ENCODE data around the gene NUDCD2. TPM values are rescaled to one million over a fixed set of nuclear protein-coding genes. Genes with fewer than 3 reads are reported as not detected.

NUDCD2 gene
- total and polyA plus RNA-seq, 9 of the 15 experiments (the other 6 are each of a cell fraction or from before 2014, with no cell fraction given) = 14.6 to 76.9 (median 32.5) TPM

DNA sequence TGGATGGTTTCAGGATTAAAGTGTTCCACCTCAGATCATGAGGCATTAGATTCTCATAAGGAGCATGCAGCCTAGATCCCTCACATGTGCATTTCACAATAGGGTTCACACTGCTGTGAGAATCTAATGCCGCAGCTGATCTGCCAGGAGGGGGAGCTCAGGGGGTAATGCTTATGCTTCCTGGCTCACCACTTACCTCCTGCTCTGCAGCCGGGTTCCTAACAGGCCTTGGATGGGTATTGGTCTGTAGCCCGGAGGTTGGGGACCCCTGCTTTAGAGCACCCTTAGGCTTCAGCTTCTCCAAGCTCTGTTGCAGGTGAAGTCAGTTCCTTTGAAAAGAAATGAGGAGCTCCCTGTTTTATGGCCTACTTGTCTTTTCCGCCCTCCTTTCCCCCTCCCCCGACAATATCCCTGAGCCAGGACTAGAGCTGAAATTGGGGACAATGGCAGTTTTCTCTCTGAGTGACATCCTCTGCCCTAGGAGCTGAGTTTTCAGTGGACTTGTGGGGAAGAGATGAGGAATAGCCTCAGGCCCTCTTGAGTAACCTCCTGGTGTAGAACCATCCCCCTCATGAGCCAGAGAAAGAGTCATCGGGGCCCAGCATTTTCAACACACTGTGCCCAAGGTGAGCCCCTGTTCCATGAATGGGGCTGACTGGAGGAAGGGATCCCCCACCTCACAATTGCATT, 29.3 kb upstream of the NUDCD2 start (continued):
- TF ChIP-seq ETV6 (IDR thresholded peaks at IDR 0.05; ENCODE audit: borderline replicate concordance in 1 of 2, low read depth in 2 of 2, low read length in 1 of 2) = no peak
- TF ChIP-seq ETV6 (CRISPR knock-in tag; IDR thresholded peaks at IDR 0.05; ENCODE audit: borderline replicate concordance) = no peak
- TF ChIP-seq ZNF3 (CRISPR knock-in tag; IDR thresholded peaks at IDR 0.05) = no peak
- TF ChIP-seq, protein P1, sequence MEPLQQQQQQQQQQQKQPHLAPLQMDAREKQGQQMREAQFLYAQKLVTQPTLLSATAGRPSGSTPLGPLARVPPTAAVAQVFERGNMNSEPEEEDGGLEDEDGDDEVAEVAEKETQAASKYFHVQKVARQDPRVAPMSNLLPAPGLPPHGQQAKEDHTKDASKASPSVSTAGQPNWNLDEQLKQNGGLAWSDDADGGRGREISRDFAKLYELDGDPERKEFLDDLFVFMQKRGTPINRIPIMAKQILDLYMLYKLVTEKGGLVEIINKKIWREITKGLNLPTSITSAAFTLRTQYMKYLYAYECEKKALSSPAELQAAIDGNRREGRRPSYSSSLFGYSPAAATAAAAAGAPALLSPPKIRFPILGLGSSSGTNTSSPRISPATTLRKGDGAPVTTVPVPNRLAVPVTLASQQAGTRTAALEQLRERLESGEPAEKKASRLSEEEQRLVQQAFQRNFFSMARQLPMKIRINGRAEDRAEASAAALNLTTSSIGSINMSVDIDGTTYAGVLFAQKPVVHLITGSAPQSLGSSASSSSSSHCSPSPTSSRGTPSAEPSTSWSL (CRISPR knock-in tag; IDR thresholded peaks at IDR 0.05; ENCODE audit: borderline replicate concordance) = no peak
- no peak for TF ChIP-seq THRAP3 (IDR thresholded peaks at IDR 0.05; ENCODE audit: borderline replicate concordance)
- TF ChIP-seq CEBPB (tag; IDR thresholded peaks at IDR 0.05) = peak; percentile 67
- no peak for TF ChIP-seq MIER1 (IDR thresholded peaks at IDR 0.05; ENCODE audit: low read depth)
- no peak for TF ChIP-seq ZNF764 (CRISPR knock-in tag; IDR thresholded peaks at IDR 0.05; ENCODE audit: low read depth)
- no peak for TF ChIP-seq BMI1 (IDR thresholded peaks at IDR 0.05; ENCODE audit: low read length)

DNA sequence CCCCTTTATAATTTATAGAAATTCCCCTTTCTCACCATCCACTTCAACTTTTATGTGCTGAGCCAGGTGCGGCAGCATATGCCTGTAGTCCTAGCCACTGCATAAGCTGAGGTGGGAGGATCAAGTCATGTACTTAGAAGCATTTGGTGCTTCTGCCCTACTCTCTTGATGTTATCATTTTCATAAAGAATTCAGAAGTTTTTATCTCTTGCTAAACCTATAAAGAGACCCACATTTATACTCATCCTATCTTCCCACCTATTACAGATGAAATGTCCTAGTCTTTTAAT, 19.0 kb upstream of the NUDCD2 start:
- H3K9ac ChIP-seq (ENCODE audit: insufficient read depth in 1 of 2, low read depth in 2 of 2, low read length in 2 of 2) = no peak overlapping the region
- no peaks in the 10 kb centered on the region for H3K9me1 ChIP-seq (ENCODE audit: control insufficient read depth, insufficient read depth, low read length)
- no peaks in the 10 kb centered on the region for H3K27me3 ChIP-seq (ENCODE audit: control insufficient read depth in 2 of 2, insufficient read depth in 2 of 2, low read length in 2 of 2)
- 100% methylated on average over 1 of the region's 1 CpG for WGBS (ENCODE audit: insufficient coverage, low coverage, missing lambda C conversion rate)
- peaks cover 92% of the 10 kb centered on the region for H3K36me3 ChIP-seq (ENCODE audit: control insufficient read depth, insufficient read depth, low read length)
- no peak overlapping the region for H3K4me3 ChIP-seq
- CTCF ChIA-PET (ENCODE audit: low intra/inter-chr PET ratio) = no interaction called here
- DNase-seq (ENCODE audit: extremely low read depth in 1 of 4, low spot score in 3 of 4) (no peak), FAIRE-seq (no peak), ATAC-seq (no peak)
- H3K9me3 ChIP-seq (replicated peaks; ENCODE audit: control insufficient read depth, insufficient read depth, low read depth, low read length) = no peaks in the 10 kb centered on the region
- in situ Hi-C loops (cut with MboI) (no loop called here), intact Hi-C loops (cut with micrococcal nuclease) (no loop called here)
- H3K4me1 ChIP-seq (replicated peaks in 1 of 2; ENCODE audit: control insufficient read depth in 2 of 2, insufficient read depth in 2 of 2, low read length in 2 of 2) = no peaks in the 10 kb centered on the region
- POLR2A ChIA-PET = interaction anchor here (0.9 to 1.2 kb wide), 2 partner anchors 10 to 17 kb away, joined by 3 to 4 read pairs; no protein-coding TSS in a partner anchor
- H3K27ac ChIP-seq (ENCODE audit: extremely low read depth, low read depth, low read length) = no peak overlapping the region
- H3K79me2 ChIP-seq (ENCODE audit: control insufficient read depth, insufficient read depth, low read length) = no peaks in the 10 kb centered on the region
- no TSS peak for BruUV-seq (replicated peaks)
- H4K20me1 ChIP-seq (replicated peaks; ENCODE audit: control insufficient read depth, insufficient read depth, low read length) = no peaks in the 10 kb centered on the region
- no peak overlapping the region for H2AFZ ChIP-seq (ENCODE audit: low read depth, low read length)
- H3K4me2 ChIP-seq (ENCODE audit: insufficient read depth, low read length) = no peak overlapping the region
- no peak for TF ChIP-seq SRF (CRISPR knock-in tag; IDR thresholded peaks at IDR 0.05)
- TF ChIP-seq FIP1L1 (IDR thresholded peaks at IDR 0.05; ENCODE audit: low read depth, low read length, poor library complexity, severe bottlenecking) = no peak
- TF ChIP-seq NFE2L1 (tag; IDR thresholded peaks at IDR 0.05; ENCODE audit: borderline replicate concordance, low read depth) = no peak
- TF ChIP-seq STAG1 (CRISPR knock-in tag; IDR thresholded peaks at IDR 0.05; ENCODE audit: borderline replicate concordance) = no peak
- TF ChIP-seq KAT7 (CRISPR knock-in tag; IDR thresholded peaks at IDR 0.05; ENCODE audit: borderline replicate concordance) = no peak
- no peak for TF ChIP-seq NRF1 (conservative IDR thresholded peaks at IDR 0.05 in 1 of 2, IDR thresholded peaks at IDR 0.05 in 1 of 2)
- TF ChIP-seq SAP30 (IDR thresholded peaks at IDR 0.05; ENCODE audit: borderline replicate concordance, insufficient read depth, low read depth, low read length, poor library complexity, severe bottlenecking) = no peak
- TF ChIP-seq, protein P2, sequence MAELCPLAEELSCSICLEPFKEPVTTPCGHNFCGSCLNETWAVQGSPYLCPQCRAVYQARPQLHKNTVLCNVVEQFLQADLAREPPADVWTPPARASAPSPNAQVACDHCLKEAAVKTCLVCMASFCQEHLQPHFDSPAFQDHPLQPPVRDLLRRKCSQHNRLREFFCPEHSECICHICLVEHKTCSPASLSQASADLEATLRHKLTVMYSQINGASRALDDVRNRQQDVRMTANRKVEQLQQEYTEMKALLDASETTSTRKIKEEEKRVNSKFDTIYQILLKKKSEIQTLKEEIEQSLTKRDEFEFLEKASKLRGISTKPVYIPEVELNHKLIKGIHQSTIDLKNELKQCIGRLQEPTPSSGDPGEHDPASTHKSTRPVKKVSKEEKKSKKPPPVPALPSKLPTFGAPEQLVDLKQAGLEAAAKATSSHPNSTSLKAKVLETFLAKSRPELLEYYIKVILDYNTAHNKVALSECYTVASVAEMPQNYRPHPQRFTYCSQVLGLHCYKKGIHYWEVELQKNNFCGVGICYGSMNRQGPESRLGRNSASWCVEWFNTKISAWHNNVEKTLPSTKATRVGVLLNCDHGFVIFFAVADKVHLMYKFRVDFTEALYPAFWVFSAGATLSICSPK (IDR thresholded peaks at IDR 0.05; ENCODE audit: borderline replicate concordance) = no peak
- TF ChIP-seq LARP7 (IDR thresholded peaks at IDR 0.05) = no peak
- no peak for TF ChIP-seq MTF1 (CRISPR knock-in tag; IDR thresholded peaks at IDR 0.05; ENCODE audit: borderline replicate concordance)

All from K562 (cell line).